PC-9 (cell line): Measurements from ENCODE around the gene TMCC1. TPM values are rescaled to one million over a fixed set of nuclear protein-coding genes. Genes with fewer than 3 reads are reported as not detected.
"Not testable (repeated sequence)": the region's sequence is repeated elsewhere in the genome, so short reads cannot be mapped to it uniquely, and the experiment has no call there.

ENCODE experiments used
- BruUV-seq: library from RNA; stranded (reverse); fragments of 400-500 nt; replicated peaks from 2 replicates; lab custom pipeline; 2021; lab: Mats Ljungman, UMichigan
- CTCF ChIA-PET: fragments of 300-600 bp; sonication (Branson Sonifier 250); formaldehyde crosslinking; loops from one replicate; lab custom pipeline; 2022; ENCODE audit warnings: antibody characterized with exemption; lab: Charles Lee
- POLR2A ChIA-PET: fragments of 300-600 bp; sonication (Branson Sonifier 250); formaldehyde crosslinking; loops from one replicate; lab custom pipeline; 2022; ENCODE audit warnings: antibody characterized with exemption; ENCODE audit not compliant: unreplicated experiment; lab: Charles Lee
- DNase-seq, 2 experiments: peaks; one replicate each; pipeline versions ENCODE4 v3.0.0 to v3.0.0-alpha.2; 2015 to 2022; ENCODE audit warnings: mixed read lengths in 1 of 2
- H2AFZ ChIP-seq: fragments of 200-600 bp; sonication (generic); 2 replicates; pipeline ENCODE4 v1.8.1; 2017; ENCODE audit warnings: antibody characterized with exemption
- H3F3A ChIP-seq: fragments of 200-600 bp; sonication (generic); 2 replicates; pipeline ENCODE4 v1.8.1; 2017; ENCODE audit warnings: antibody characterized with exemption, mild to moderate bottlenecking, low read depth; ENCODE audit not compliant: insufficient read depth
- H3K27ac ChIP-seq: fragments of 200-600 bp; sonication (generic); 2 replicates; pipeline ENCODE4 v1.6.1; 2016; ENCODE audit warnings: mixed run types
- H3K27me3 ChIP-seq: fragments of 200-600 bp; sonication (generic); 2 replicates; pipeline ENCODE4 v1.6.1; 2016; ENCODE audit warnings: low read depth, mixed run types; ENCODE audit not compliant: insufficient read depth
- H3K36me3 ChIP-seq: fragments of 200-600 bp; sonication (generic); 2 replicates; pipeline ENCODE4 v1.6.1; 2016; ENCODE audit warnings: low read depth, mixed run types
- H3K4me1 ChIP-seq: fragments of 200-600 bp; sonication (generic); replicated peaks from 2 replicates; pipeline ENCODE4 v1.6.1; 2016; ENCODE audit warnings: mixed run types; ENCODE audit not compliant: insufficient read depth
- H3K4me2 ChIP-seq: fragments of 200-600 bp; sonication (generic); 2 replicates; pipeline ENCODE4 v1.6.1; 2017; ENCODE audit warnings: mixed run types
- H3K4me3 ChIP-seq: fragments of 200-600 bp; sonication (generic); 2 replicates; pipeline ENCODE4 v1.6.1; 2016; ENCODE audit warnings: mixed run types
- H3K79me2 ChIP-seq: fragments of 200-600 bp; sonication (generic); 2 replicates; pipeline ENCODE4 v1.6.1; 2017; ENCODE audit warnings: low read depth, mixed run types
- H3K9me2 ChIP-seq: fragments of 200-600 bp; sonication (generic); 2 replicates; pipeline ENCODE4 v1.8.1; 2017; ENCODE audit warnings: mild to moderate bottlenecking; ENCODE audit not compliant: insufficient read depth
- H3K9me3 ChIP-seq: fragments of 200-600 bp; sonication (generic); 2 replicates; pipeline ENCODE4 v1.8.1; 2016; ENCODE audit warnings: low read depth; ENCODE audit not compliant: insufficient read depth
- H4K20me1 ChIP-seq: fragments of 200-600 bp; sonication (generic); 2 replicates; pipeline ENCODE4 v1.8.1; 2017; ENCODE audit not compliant: insufficient read depth
- EZH2 ChIP-seq: fragments of 200-600 bp; sonication (generic); IDR thresholded peaks from 2 replicates; pipeline ENCODE4 v1.8.0; 2017; ENCODE audit warnings: antibody characterized with exemption, low read depth
- intact Hi-C: fragments of 100-400 bp; cut with micrococcal nuclease; formaldehyde crosslinking; loops from one replicate; pipeline ENCODE4 v1.10.0; 2022; ENCODE audit not compliant: unreplicated experiment
- total RNA-seq: library from RNA; stranded (reverse); gene quantifications from 2 replicates; pipeline ENCODE4 v1.2.3, GENCODE V29; 2021
- TF ChIP-seq, protein P1 (sequence below): fragments of 200-600 bp; sonication (generic); conservative IDR thresholded peaks from 2 replicates; pipeline ENCODE4 v1.6.1; 2017; ENCODE audit warnings: mixed run types, antibody characterized with exemption, mild to moderate bottlenecking, moderate library complexity

The TMCC1 gene
- total RNA-seq, 1 experiment from 2014 or later, result 41.4 TPM

DNA sequence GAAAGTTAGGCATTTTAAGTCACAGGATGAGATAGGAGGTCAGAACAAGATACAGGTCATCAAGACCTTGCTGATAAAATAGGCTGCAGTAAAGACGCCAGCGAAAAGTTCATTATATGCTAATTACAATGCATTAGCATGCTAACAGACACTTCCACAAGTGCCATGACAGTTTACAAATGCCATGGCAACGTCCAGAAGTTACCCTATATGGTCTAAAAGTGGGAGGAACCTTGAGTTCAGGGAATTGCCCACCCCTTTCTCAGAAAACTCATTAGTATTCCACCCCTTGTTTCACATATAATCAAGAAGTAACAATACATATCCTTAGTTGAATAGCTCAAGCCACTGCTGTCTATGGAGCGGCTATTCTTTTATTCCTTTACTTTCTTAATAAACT lies 194.3 kb downstream of the TMCC1 start:
- Histone ChIP-seq H3K4me3 (no peak overlapping the region), H4K20me1 (no peaks in the 10 kb centered on the region), H3K79me2 (peaks cover 85% of the 10 kb centered on the region), H3K9me2 (no peaks in the 10 kb centered on the region), H2AFZ (no peak overlapping the region), H3K4me1 (peaks cover 15% of the 10 kb centered on the region), H3K4me2 (no peak overlapping the region), H3K9me3 (peaks cover 19% of the 10 kb centered on the region), H3F3A (peaks cover 27% of the 10 kb centered on the region), H3K36me3 (peaks cover 36% of the 10 kb centered on the region), H3K27ac (no peak overlapping the region), H3K27me3 (no peaks in the 10 kb centered on the region)
- intact Hi-C loops, result no loop called here
- no peak for TF ChIP-seq EZH2
- TF ChIP-seq, protein P1, sequence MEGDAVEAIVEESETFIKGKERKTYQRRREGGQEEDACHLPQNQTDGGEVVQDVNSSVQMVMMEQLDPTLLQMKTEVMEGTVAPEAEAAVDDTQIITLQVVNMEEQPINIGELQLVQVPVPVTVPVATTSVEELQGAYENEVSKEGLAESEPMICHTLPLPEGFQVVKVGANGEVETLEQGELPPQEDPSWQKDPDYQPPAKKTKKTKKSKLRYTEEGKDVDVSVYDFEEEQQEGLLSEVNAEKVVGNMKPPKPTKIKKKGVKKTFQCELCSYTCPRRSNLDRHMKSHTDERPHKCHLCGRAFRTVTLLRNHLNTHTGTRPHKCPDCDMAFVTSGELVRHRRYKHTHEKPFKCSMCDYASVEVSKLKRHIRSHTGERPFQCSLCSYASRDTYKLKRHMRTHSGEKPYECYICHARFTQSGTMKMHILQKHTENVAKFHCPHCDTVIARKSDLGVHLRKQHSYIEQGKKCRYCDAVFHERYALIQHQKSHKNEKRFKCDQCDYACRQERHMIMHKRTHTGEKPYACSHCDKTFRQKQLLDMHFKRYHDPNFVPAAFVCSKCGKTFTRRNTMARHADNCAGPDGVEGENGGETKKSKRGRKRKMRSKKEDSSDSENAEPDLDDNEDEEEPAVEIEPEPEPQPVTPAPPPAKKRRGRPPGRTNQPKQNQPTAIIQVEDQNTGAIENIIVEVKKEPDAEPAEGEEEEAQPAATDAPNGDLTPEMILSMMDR, result no peak
- no peak for DNase-seq
- ChIA-PET CTCF (no interaction called here), POLR2A (interaction anchor here (0.7 kb wide), 1 partner anchor 15 kb away, joined by 7 read pairs; no protein-coding TSS in a partner anchor)
- no TSS peak for BruUV-seq

GRCh38 chr3:129697229-129697969 lies 196.1 kb downstream of the TMCC1 start:
- no TSS peak for BruUV-seq
- Histone ChIP-seq H3K9me2 (no peaks in the 10 kb centered on the region), H3K4me3 (no peak overlapping the region), H3K9me3 (peaks cover 19% of the 10 kb centered on the region), H3K4me2 (no peak overlapping the region), H3K27me3 (no peaks in the 10 kb centered on the region), H3K36me3 (peaks cover 37% of the 10 kb centered on the region), H3K27ac (no peak overlapping the region), H3F3A (peaks cover 40% of the 10 kb centered on the region), H4K20me1 (no peaks in the 10 kb centered on the region), H2AFZ (no peak overlapping the region), H3K79me2 (peaks cover 83% of the 10 kb centered on the region), H3K4me1 (peaks cover 32% of the 10 kb centered on the region)
- TF ChIP-seq, protein P1, result no peak
- no peak for TF ChIP-seq EZH2
- ChIA-PET POLR2A (no interaction called here), CTCF (no interaction called here)
- DNase-seq, result no peak
- intact Hi-C loops, result no loop called here

DNA sequence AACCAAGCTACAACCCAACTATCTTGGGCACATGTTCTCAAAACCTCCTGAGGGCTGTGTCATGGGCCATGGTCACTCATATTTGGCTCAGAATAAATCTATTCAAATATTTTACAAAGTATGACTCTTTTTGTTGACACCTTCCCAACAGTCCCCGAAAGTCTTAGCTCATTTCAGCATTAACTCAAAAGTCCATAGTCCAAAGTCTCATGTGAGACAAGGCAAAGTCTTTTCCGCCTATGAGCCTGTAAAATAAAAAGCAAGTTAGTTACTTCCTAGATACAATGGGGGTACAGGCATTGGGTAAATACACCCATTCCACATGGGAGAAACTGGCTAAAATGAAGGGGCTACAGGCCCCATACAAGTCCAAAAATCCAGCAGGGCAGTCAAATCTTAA lies 197.1 kb downstream of the TMCC1 start:
- H3K9me2 ChIP-seq, H3K4me2 ChIP-seq, BruUV-seq, H3K27me3 ChIP-seq, H4K20me1 ChIP-seq, DNase-seq, H3K4me3 ChIP-seq, intact Hi-C loops, CTCF ChIA-PET, POLR2A ChIA-PET, H2AFZ ChIP-seq: not testable (repeated sequence)
- H3K79me2 ChIP-seq, result peaks cover 86% of the 10 kb centered on the region
- H3K4me1 ChIP-seq, result peaks cover 42% of the 10 kb centered on the region
- H3K36me3 ChIP-seq, result peaks cover 41% of the 10 kb centered on the region
- peak overlapping the region; percentile 91 for H3K27ac ChIP-seq
- H3F3A ChIP-seq, result peaks cover 37% of the 10 kb centered on the region
- peaks cover 19% of the 10 kb centered on the region for H3K9me3 ChIP-seq
